Calu3 (cell line): Measurements from ENCODE around the gene NSDHL. TPM values are rescaled to one million over a fixed set of nuclear protein-coding genes. Genes with fewer than 3 reads are reported as not detected.

Source experiments
- BruUV-seq: library from RNA; stranded (reverse); fragments of 400-500 nt; replicated peaks from 2 replicates; lab custom pipeline; 2021; lab: Mats Ljungman, UMichigan
- CTCF ChIA-PET: fragments of 300-600 bp; sonication (Branson Sonifier 250); formaldehyde crosslinking; loops from one replicate; lab custom pipeline; 2022; ENCODE audit warnings: antibody characterized with exemption; lab: Charles Lee
- DNase-seq: peaks from one replicate; pipeline ENCODE4 v3.0.0; 2022
- H3K27ac Mint-ChIP-seq: one replicate; pipeline ENCODE4 v1.8.0; 2022; ENCODE audit warnings: mixed read lengths; ENCODE audit not compliant: unreplicated experiment
- H3K27me3 Mint-ChIP-seq: one replicate; pipeline ENCODE4 v1.8.0; 2022; ENCODE audit warnings: mixed read lengths; ENCODE audit not compliant: unreplicated experiment
- H3K36me3 Mint-ChIP-seq: one replicate; pipeline ENCODE4 v1.8.0; 2022; ENCODE audit warnings: mild to moderate bottlenecking, moderate library complexity, mixed read lengths; ENCODE audit not compliant: insufficient read depth, unreplicated experiment
- H3K4me1 Mint-ChIP-seq: one replicate; pipeline ENCODE4 v1.8.0; 2022; ENCODE audit warnings: mild to moderate bottlenecking, low read depth, mixed read lengths; ENCODE audit not compliant: unreplicated experiment
- H3K4me3 Mint-ChIP-seq: one replicate; pipeline ENCODE4 v1.8.0; 2022; ENCODE audit warnings: mild to moderate bottlenecking, low read depth, moderate library complexity, mixed read lengths; ENCODE audit not compliant: unreplicated experiment
- H3K9me3 Mint-ChIP-seq: one replicate; pipeline ENCODE4 v1.8.0; 2022; ENCODE audit warnings: low read depth, mixed read lengths; ENCODE audit not compliant: unreplicated experiment
- intact Hi-C: fragments of 100-400 bp; cut with micrococcal nuclease; formaldehyde crosslinking; loops from one replicate; pipeline ENCODE4 v1.10.0; 2022; ENCODE audit not compliant: unreplicated experiment
- total RNA-seq: library from RNA; stranded (reverse); gene quantifications from 2 replicates; pipeline ENCODE4 v1.2.3, GENCODE V29; 2022
- TF ChIP-seq, protein P1 (sequence below): fragments of 200-600 bp; IDR thresholded peaks from one replicate; pipeline ENCODE4 v1.8.0; 2022; ENCODE audit warnings: antibody characterized with exemption; ENCODE audit not compliant: unreplicated experiment

Gene NSDHL
- total RNA-seq, 1 experiment from 2014 or later: 38.1 TPM

DNA sequence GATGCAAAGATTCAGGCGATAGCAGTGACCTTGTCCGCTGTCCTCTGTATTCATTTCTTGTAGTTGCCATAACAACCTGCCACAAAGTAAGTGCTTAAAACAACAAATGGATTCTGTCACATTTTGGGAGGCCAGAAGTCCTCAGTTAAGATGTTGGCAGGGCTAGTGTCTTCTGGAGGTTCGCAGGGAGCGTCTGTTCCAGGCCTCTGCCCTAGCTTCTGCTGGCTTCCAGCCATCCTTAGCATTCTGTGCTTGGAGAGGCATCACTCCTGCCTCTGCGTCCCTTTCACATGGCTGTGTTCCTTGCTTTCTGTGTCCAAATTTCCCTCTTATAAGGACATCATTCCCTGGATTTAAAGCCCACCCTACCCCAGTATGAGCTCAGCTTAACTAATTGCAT, 35.5 kb downstream of the NSDHL start:
- Mint-ChIP-seq H3K27me3 (no peaks in the 10 kb centered on the region), H3K4me1 (no peaks in the 10 kb centered on the region), H3K36me3 (peaks cover 28% of the 10 kb centered on the region), H3K4me3 (no peak overlapping the region), H3K9me3 (no peaks in the 10 kb centered on the region), H3K27ac (no peak overlapping the region)
- CTCF ChIA-PET: no interaction called here
- no TSS peak for BruUV-seq
- TF ChIP-seq, protein P1, sequence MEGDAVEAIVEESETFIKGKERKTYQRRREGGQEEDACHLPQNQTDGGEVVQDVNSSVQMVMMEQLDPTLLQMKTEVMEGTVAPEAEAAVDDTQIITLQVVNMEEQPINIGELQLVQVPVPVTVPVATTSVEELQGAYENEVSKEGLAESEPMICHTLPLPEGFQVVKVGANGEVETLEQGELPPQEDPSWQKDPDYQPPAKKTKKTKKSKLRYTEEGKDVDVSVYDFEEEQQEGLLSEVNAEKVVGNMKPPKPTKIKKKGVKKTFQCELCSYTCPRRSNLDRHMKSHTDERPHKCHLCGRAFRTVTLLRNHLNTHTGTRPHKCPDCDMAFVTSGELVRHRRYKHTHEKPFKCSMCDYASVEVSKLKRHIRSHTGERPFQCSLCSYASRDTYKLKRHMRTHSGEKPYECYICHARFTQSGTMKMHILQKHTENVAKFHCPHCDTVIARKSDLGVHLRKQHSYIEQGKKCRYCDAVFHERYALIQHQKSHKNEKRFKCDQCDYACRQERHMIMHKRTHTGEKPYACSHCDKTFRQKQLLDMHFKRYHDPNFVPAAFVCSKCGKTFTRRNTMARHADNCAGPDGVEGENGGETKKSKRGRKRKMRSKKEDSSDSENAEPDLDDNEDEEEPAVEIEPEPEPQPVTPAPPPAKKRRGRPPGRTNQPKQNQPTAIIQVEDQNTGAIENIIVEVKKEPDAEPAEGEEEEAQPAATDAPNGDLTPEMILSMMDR: no peak
- DNase-seq: no peak
- intact Hi-C loops: no loop called here

DNA sequence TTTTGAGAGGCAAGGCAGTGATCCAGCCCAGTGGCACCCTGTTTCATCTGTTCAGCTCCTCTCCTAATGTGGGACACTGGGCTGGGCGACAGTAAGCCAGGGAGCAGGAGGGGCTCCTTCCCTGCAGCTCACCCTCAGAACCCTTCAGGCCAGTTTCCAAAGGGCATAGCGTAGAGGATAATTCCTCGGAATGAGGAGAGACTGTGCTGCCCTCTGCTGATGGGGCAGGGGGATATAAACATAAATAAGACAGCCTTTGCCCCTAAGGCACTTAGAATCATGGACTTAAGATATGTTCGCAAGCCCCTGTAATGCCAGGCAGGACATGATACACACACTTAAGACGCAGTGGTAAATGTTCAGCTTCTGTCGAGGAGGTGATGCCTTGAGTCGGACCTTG, 39.1 kb downstream of the NSDHL start:
- Mint-ChIP-seq H3K27ac (no peak overlapping the region), H3K4me1 (no peaks in the 10 kb centered on the region), H3K36me3 (peaks cover 39% of the 10 kb centered on the region), H3K27me3 (no peaks in the 10 kb centered on the region), H3K4me3 (no peak overlapping the region), H3K9me3 (no peaks in the 10 kb centered on the region)
- no peak for DNase-seq
- CTCF ChIA-PET: no interaction called here
- TF ChIP-seq, protein P1: no peak
- intact Hi-C loops: no loop called here
- no TSS peak for BruUV-seq

DNA sequence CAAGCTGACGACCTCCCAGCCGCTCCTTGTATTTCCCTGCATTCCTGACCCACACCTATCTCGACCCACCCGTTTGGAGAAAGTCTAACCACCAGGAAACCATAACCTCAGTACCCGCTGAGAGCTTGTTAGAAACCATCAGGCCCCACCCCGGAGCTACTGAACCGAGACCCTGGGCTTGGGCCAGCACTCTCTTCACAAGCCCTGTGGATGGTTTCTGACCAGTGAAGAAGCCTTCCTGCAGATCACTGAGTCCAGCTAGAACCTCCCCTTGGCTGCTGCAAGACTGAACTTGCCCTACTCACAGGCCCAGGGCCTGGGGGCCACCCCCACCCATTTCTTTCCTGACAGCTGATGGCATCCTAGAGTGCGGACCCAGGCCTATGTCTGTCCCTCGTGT, 40.4 kb downstream of the NSDHL start:
- TF ChIP-seq, protein P1: no peak
- H3K36me3 Mint-ChIP-seq: peaks cover 39% of the 10 kb centered on the region
- H3K4me3 Mint-ChIP-seq: no peak overlapping the region
- CTCF ChIA-PET: no interaction called here
- no peaks in the 10 kb centered on the region for H3K9me3 Mint-ChIP-seq
- H3K27me3 Mint-ChIP-seq: no peaks in the 10 kb centered on the region
- H3K27ac Mint-ChIP-seq: no peak overlapping the region
- intact Hi-C loops: no loop called here
- no peak for DNase-seq
- BruUV-seq: no TSS peak
- H3K4me1 Mint-ChIP-seq: no peaks in the 10 kb centered on the region

DNA sequence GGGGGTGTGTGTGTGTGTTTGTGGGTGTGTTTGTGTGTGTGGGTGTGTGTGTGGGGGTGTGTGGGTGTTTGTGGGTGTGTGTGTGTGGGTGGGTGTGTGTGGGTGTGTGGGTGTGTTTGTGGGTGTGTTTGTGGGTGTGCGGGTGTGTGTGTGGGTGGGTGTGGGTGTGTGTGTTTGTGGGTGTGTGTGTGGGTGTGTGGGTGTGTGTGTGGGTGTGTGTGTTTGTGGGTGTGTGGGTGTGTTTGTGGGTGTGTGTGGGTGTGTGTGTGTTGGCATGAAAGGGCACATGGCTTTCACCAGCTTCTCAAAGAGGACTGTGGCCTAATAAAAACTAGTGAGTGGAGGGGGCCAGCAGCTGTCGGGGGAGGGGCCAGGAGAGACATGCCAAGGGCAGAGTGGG, 41.7 kb downstream of the NSDHL start:
- no peaks in the 10 kb centered on the region for H3K9me3 Mint-ChIP-seq
- TF ChIP-seq, protein P1: no peak
- H3K27ac Mint-ChIP-seq: peak overlapping the region; percentile 45

DNA sequence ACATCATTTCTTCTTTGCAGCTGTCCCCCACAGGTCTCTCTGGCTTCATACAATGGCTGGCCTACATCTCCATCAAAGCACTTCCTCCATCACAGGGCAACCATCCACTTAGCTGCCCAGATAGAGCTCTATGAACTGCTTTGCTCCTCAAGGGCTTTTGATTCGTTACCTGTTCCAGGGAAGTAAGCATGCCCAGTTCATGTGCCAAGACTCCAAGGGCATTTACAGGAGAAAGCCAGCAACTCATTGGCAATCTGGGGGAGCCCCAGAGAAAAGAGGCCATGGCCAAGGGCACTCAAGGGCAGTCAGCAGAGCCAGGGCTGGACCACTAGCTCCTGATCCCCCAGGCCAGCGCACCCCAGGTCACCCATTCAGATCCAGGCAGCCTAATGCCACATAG, 42.5 kb downstream of the NSDHL start:
- Mint-ChIP-seq H3K4me1 (no peaks in the 10 kb centered on the region), H3K27ac (no peak overlapping the region), H3K4me3 (no peak overlapping the region), H3K27me3 (no peaks in the 10 kb centered on the region), H3K9me3 (no peaks in the 10 kb centered on the region), H3K36me3 (peaks cover 32% of the 10 kb centered on the region)
- no TSS peak for BruUV-seq
- intact Hi-C loops: no loop called here
- CTCF ChIA-PET: no interaction called here
- no peak for DNase-seq
- TF ChIP-seq, protein P1: no peak

More for the DNA sequence above, 41.7 kb downstream of the NSDHL start:
- no TSS peak for BruUV-seq
- no peaks in the 10 kb centered on the region for H3K27me3 Mint-ChIP-seq
- CTCF ChIA-PET: no interaction called here
- H3K4me3 Mint-ChIP-seq: no peak overlapping the region
- no peak for DNase-seq
- intact Hi-C loops: no loop called here
- no peaks in the 10 kb centered on the region for H3K4me1 Mint-ChIP-seq
- peaks cover 39% of the 10 kb centered on the region for H3K36me3 Mint-ChIP-seq
